ENCODE results near the gene CSK. TPM values are rescaled to one million over a fixed set of nuclear protein-coding genes. Genes with fewer than 3 reads are reported as not detected.

CSK gene
- total RNA-seq, 1 donor from 2014 or later = 557 TPM

DNA sequence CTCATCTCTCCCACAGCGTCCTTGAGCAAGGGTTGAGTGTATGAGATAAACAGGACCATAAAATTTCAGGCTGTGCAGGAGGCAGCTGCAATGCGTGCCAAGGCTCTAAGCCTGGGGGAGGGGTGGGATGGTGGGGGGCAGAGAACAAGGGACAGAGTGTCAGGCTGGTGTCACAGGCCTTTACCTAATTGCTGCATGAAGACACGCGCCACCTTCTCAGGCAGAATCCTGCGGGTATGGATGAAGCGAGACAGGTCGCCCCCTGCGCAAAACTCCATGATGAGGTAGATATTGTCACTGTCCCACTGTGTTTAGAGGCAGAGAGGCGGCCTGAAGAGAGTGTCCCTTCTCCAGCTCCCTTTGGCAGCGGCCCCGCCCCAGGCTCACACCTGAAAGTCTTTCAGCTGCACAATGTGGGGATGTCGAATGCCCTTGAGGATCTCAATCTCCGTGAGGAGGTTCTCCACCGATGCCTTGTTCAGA lies 60.1 kb downstream of the CSK start:
- Mint-ChIP-seq H3K27ac (no peak overlapping the region), H3K4me1 (peaks cover 47% of the 10 kb centered on the region), H3K9me3 (no peaks in the 10 kb centered on the region), H3K36me3 (ENCODE audit: low read depth) (peaks cover 31% of the 10 kb centered on the region), H3K4me3 (peak overlapping the region; percentile 91), H3K27me3 (no peaks in the 10 kb centered on the region)
- CTCF ChIA-PET = interaction anchor here (1.9 to 2.2 kb wide), 2 partner anchors 60 to 71 kb away, joined by 8 to 14 read pairs; no protein-coding TSS in a partner anchor
- DNase-seq (no peak), ATAC-seq (ENCODE audit: low read depth) (no peak)
- TF ChIP-seq, protein P1, sequence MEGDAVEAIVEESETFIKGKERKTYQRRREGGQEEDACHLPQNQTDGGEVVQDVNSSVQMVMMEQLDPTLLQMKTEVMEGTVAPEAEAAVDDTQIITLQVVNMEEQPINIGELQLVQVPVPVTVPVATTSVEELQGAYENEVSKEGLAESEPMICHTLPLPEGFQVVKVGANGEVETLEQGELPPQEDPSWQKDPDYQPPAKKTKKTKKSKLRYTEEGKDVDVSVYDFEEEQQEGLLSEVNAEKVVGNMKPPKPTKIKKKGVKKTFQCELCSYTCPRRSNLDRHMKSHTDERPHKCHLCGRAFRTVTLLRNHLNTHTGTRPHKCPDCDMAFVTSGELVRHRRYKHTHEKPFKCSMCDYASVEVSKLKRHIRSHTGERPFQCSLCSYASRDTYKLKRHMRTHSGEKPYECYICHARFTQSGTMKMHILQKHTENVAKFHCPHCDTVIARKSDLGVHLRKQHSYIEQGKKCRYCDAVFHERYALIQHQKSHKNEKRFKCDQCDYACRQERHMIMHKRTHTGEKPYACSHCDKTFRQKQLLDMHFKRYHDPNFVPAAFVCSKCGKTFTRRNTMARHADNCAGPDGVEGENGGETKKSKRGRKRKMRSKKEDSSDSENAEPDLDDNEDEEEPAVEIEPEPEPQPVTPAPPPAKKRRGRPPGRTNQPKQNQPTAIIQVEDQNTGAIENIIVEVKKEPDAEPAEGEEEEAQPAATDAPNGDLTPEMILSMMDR (IDR thresholded peaks at IDR 0.05) = no peak
- intact Hi-C loops (cut with micrococcal nuclease) = loop anchor here (2.0 kb wide), 4 partner anchors 15 to 207 kb away; partner anchors contain the start of gene CPLX3
- POLR2A ChIA-PET = interaction anchor here (0.6 to 6.3 kb wide), 10 partner anchors 16 to 799 kb away, joined by 4 to 42 read pairs (median 6); partner anchors contain the start of gene CSK

DNA sequence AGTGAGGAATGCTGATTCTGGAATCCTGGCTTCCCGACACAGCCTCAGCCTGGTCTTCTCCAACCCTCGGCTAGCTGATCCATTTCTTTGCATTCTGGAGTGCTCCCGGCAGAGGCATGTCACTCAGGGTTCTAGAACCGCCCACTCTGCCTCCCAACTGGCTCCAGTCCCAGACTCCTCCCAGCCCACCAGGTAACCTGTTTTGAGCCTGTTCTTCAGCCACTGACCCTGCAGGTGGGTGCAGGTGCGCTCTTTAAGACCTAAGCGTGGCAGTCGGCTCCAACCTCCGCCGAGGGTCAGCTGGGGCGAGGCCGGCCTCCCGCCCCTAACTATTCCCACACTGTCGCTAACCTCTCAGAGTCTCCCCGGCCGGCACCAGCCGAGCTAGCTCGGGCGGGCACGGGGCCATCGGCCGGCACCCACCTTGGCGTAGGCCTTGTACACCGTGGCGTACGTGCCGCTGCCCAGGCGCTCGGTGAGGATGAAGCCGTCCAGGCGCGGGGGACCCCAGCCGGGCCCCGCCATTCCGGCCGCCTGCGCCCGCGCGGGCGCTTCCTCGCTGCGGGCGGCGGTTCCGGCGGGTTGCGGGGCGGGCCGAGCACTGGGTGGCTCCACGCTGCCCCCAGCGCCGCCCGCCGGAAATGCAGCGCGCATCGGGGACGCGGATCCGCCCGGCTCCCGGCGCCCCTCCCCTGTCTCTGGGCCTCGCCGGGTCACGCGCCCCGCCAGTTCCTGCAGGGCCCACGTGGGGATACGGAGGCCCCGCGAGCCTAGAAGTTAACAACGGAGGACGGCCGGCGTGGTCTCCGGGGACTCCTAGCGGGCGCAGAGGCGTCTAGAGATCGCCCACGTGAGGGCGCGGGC lies 60.9 kb downstream of the CSK start, which contains the start of gene ULK3:
TSS of gene ULK3 (minus strand) at position 576 of the 864 bp plus-strand sequence. CDS start at position 525, 51 bp downstream.
- Mint-ChIP-seq H3K27ac (peak within 1 kb of the TSS; percentile 77), H3K9me3 (no peaks in the 10 kb centered on the region), H3K27me3 (no peaks in the 10 kb centered on the region), H3K4me1 (peaks cover 48% of the 10 kb centered on the region), H3K4me3 (peak within 1 kb of the TSS; percentile 91), H3K36me3 (ENCODE audit: low read depth) (peaks cover 37% of the 10 kb centered on the region)
- ATAC-seq (ENCODE audit: low read depth) (peak; percentile 95), DNase-seq (peak; percentile 97)
- TF ChIP-seq, protein P1 (IDR thresholded peaks at IDR 0.05) = no peak
- ChIA-PET CTCF (interaction anchor here (1.1 to 2.5 kb wide), 7 partner anchors 27 to 108 kb away, joined by 3 to 14 read pairs (median 5); partner anchors contain the start of gene FAM219B), POLR2A (interaction anchor here (0.6 to 6.3 kb wide), 15 partner anchors 12 to 95 kb away, joined by 3 to 42 read pairs (median 5); partner anchors contain the start of genes COX5A and CSK)
- intact Hi-C loops (cut with micrococcal nuclease) = loop anchor here (1.0 to 2.0 kb wide), 11 partner anchors 14 to 208 kb away; partner anchors contain the start of genes COX5A, CPLX3, FAM219B and MPI

DNA sequence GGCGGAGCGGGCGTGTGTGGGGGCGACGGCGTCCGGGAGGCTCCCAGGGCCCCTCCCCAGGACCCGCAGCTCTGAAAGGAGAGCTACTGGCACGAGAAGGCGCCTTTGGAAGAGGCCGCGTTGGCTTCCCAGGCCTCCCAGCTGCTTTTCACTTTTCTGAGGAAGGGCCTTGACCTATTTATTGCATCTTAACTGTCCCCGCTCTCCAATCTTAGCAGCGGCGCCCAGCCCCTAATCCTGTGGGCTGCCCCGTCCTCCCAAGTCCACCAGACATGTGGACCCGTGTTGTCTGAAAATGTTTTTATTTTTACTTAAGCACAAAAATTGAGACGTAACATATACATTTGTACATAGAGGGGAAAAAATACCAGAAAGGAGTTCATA lies 61.6 kb downstream of the CSK start:
- DNase-seq (no peak), ATAC-seq (ENCODE audit: low read depth) (no peak)
- peaks cover 48% of the 10 kb centered on the region for H3K4me1 Mint-ChIP-seq
- CTCF ChIA-PET = interaction anchor here (1.1 to 2.5 kb wide), 6 partner anchors 27 to 107 kb away, joined by 3 to 14 read pairs (median 4); partner anchors contain the start of gene FAM219B
- TF ChIP-seq, protein P1 (IDR thresholded peaks at IDR 0.05) = no peak
- POLR2A ChIA-PET = interaction anchor here (0.6 to 6.3 kb wide), 12 partner anchors 11 to 95 kb away, joined by 3 to 42 read pairs (median 5); partner anchors contain the start of genes COX5A and CSK
- H3K27ac Mint-ChIP-seq = peak overlapping the region; percentile 77
- no peaks in the 10 kb centered on the region for H3K27me3 Mint-ChIP-seq
- H3K9me3 Mint-ChIP-seq = no peaks in the 10 kb centered on the region
- H3K36me3 Mint-ChIP-seq (ENCODE audit: low read depth) = peaks cover 43% of the 10 kb centered on the region
- intact Hi-C loops (cut with micrococcal nuclease) = loop anchor here (1.0 to 2.0 kb wide), 11 partner anchors 13 to 209 kb away; partner anchors contain the start of genes COX5A, CPLX3, FAM219B and MPI
- H3K4me3 Mint-ChIP-seq = peak overlapping the region; percentile 81

DNA sequence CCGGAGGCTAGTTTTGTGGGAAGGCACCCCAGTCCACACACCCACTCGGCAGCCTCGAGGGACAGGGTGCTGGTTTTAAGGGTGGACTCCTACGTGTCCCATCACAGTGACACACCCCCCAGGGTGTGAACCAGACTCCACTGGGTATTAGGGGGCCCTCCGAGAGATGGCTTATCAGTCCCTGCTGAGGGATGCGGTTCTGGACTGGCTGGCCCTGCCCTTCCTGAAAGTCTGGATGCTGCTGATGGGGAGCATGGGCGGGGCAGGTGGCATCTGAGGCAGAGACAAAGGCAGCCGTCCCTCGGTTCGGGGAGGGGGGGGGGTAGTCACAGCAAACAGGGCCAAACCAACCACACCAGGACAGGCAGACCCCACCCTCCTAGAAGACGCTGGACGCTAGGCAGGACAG lies 62.0 kb downstream of the CSK start:
- no peak for ATAC-seq (ENCODE audit: low read depth)
- Mint-ChIP-seq H3K27me3 (no peaks in the 10 kb centered on the region), H3K36me3 (ENCODE audit: low read depth) (peaks cover 44% of the 10 kb centered on the region), H3K4me3 (no peak overlapping the region), H3K27ac (peak overlapping the region; percentile 77), H3K4me1 (peaks cover 48% of the 10 kb centered on the region), H3K9me3 (no peaks in the 10 kb centered on the region)
- TF ChIP-seq, protein P1 (IDR thresholded peaks at IDR 0.05) = no peak
- intact Hi-C loops (cut with micrococcal nuclease) = loop anchor here (1.0 to 2.0 kb wide), 11 partner anchors 13 to 209 kb away; partner anchors contain the start of genes COX5A, CPLX3, FAM219B and MPI
- ChIA-PET POLR2A (interaction anchor here (1.0 to 6.3 kb wide), 9 partner anchors 10 to 67 kb away, joined by 3 to 42 read pairs (median 5); partner anchors contain the start of genes CSK and FAM219B), CTCF (interaction anchor here (1.2 to 2.5 kb wide), 3 partner anchors 26 to 73 kb away, joined by 4 to 8 read pairs (median 5); partner anchors contain the start of gene FAM219B)
- no peak for DNase-seq
